GM21723 (cell line): Measurements from ENCODE around the gene TENM4.

Experiments
- ATAC-seq: cut with Tn5 transposase; IDR thresholded peaks from one replicate; pipeline ENCODE4 v1.9.1; 2021; ENCODE audit warnings: mild to moderate bottlenecking, moderate library complexity; ENCODE audit not compliant: unreplicated experiment

TENM4 gene

GRCh38 chr11:79353706-79354105 is 87.1 kb downstream of the TENM4 start:
- ATAC-seq, result no peak

DNA sequence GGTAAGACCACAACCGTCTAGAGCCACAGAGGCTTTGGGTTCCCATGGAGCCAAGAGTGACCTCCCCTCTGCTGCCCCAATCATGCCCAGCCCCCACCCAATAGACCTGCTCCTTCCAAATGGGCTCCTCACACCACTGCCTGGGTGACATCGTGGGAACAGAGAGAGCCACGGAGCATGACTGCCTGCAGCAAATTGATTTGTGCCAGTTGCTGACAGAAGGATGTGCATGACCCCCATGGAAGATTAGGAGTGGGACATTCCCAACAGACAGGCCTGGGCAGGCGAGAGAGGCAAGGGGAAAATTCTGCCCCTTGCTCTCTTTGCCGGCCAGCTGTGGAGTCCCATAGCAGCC is 88.5 kb downstream of the TENM4 start:
- ATAC-seq, result no peak

- ATAC-seq, result no peak
These were observed 91.7 kb downstream of the TENM4 start for GRCh38 chr11:79348976-79349682.

DNA sequence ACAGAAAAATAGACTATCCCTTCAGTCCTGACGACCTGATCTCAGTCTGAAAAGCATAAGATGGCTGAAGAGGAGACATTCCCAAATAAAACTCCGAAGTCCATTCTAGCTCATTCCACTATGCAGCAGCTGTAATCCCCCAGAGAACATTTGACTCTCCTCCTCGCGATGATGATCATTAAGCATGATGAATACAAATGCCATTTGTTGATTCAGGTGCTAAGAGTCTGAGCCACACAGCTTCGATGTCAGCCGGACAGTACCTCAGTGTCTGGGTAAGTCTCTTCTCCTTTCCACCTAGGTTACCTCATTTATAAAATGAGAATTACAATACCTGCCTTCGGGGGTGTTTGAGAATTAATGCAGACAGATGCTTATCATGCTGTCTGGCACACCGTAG is 94.8 kb downstream of the TENM4 start:
- ATAC-seq, result no peak

GRCh38 chr11:79344753-79345294 is 96.0 kb downstream of the TENM4 start:
- ATAC-seq, result no peak

- no peak for ATAC-seq
These were observed 98.1 kb downstream of the TENM4 start for GRCh38 chr11:79342686-79343085.

GRCh38 chr11:79342236-79342635 is 98.6 kb downstream of the TENM4 start:
- ATAC-seq, result no peak

DNA sequence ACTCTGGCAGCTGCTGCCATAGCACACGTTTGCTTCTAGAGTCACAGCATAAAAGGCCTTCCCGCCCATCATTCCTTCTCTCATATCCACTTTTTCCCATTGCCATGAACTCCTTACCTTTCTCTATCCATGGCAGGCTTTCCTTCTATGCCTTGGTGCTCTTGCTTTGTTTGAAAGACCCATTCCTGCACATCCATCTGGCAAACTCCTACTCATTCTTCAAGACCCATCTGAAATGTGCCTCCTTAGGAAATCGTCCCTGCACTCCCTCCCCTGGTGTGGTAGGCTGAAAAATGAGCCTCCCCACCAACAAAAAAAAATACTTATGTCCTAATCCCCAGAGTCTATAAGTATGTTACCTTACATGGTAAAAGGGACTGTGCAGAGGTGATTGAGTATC is 100.3 kb downstream of the TENM4 start:
- no peak for ATAC-seq

DNA sequence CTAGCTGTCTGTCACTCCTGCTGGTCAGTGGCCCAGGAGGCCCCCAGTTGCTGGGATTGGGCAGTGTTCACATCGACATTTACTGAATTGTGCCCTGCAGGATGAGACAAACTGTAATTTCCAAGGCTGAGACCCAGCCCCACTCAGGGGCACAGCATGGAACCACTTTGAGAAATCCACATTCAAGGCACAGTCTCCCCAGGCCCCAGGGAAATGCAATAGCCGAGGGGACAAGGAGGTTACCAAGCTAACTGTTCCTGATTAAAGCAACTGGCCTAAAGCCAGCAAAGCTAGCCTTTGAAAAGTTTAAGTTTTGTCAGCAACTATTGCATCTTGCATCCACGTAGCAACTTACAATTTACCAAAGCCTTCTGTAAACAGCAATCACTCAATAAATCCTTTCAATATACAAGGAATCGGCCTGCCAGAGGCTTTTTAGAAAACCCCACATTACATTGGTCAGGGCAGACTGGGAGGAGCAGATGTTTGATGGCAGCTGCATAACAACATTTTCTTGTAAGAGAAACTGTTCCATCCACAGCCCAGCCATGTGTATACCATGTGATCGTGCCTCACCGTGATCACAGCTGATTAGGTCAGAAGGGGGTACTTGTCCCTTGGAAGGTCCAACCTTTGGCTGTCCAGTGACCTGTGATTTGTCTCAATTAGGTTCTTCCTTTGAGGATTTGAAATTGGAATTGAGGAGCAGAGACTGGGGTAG is 103.9 kb downstream of the TENM4 start:
- ATAC-seq, result no peak

DNA sequence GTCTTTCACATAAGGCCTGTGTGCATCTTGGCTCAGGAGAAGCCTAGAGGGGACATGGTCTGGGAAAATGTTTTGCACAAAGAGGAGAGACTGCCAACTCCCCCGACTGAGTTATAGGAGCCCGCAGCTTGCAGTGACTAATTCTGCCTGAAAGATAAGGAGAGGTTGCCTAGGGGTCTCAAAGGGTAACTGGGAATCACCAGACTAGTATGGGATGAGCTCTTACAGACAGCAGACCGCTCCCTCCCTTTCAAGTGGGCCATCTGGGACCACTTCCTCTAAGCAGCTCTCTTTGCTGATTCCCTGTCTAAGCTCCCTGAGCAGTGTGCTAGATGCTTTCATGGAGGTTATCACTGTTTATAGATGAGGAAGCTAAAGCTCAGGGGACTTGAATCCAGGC is 105.1 kb downstream of the TENM4 start:
- no peak for ATAC-seq

DNA sequence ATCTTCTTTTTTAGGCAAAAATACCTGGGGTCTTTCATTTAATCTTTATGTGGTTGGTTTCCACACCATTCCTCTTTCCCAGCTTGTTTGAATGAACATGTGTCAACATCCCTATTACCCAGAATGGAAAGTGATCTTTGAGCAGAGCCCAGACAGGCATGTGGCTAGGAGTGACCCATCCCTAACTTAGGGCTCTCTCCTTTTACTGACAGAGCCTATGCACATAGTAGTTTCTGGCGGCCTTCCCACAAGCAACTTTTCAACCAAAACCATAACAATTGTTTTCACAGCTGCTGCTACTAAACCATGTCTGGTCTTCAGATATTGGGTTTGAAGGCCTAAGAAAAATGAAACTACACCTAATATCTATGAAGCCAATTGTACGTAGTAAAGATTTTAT is 107.5 kb downstream of the TENM4 start:
- no peak for ATAC-seq

DNA sequence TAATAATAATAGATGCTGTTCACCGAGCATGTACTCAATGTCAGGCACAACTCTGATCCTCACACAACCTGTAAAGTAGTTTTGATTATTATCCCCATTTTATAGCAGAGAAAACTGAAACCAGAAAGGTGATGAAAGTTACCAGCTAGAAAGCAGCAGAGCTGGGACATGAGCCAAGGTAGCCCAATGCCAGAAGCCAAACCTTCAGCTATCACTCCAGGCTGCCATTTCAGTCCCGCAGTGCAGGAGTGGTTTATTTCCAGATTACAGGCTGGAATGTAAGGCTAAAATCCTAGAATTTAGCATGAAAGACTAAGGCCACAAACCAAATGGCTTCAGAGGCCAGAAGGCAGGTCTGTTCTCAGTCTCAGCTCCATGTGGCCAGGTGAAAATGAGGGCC is 108.8 kb downstream of the TENM4 start:
- no peak for ATAC-seq

- ATAC-seq, result no peak
These were observed 109.5 kb downstream of the TENM4 start for GRCh38 chr11:79331203-79331901.

DNA sequence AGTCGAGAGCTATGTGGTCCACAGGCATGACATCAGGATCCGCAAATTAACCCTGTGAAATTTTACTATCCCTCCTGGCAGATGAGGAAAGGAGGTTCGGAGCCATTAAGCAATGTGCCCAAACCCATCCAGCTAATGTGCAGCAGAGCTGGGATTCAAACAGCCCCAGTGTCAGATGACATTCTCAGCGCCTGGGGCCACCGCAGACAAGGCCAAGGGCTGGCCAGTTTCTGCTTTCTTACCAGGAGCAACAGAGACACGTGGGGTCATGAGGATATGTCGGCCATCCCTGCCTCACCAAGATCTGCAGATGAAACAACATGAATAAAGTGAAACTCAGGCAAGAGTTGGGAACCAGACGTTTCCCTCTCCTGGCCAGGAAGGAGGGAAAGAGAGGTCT is 110.2 kb downstream of the TENM4 start:
- no peak for ATAC-seq

GRCh38 chr11:79329561-79329960 is 111.3 kb downstream of the TENM4 start:
- ATAC-seq, result no peak

DNA sequence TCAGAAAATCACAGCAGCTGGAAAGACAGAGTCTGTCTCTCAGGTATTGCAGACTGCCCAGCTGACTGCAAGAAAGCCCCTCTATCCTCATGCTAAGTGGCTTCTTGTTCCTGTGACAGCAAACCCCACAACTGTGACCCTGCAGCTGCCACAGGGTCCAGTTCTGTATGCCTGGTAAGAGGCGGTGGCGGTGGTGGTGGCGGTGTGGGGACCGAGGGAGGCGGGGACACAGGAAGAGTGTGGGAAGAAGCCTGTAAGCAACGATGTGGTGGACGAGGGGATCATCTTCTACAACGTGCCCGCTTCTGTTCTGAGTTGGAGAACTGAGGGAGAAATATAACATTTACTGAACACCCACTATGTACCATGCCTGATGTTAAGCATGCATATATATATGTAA is 112.4 kb downstream of the TENM4 start:
- no peak for ATAC-seq

DNA sequence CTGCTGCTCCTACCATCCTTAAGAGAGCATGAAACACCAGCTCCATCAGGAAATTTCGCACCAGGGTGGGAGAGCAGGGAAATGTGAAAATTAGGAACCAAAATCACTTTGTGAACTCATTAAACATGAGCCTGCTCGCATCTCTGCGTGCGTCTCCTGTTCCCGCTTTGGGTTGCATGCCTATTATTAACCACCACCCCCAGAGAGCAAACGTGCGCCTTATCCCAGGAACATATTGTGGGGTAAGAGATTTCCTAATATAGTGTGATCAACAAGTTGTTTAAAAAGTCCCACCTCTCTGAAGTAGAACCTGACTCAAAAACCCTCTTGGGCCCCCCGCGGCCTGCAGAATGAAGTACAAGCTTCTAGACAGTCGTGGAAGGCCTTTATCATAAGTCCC is 115.0 kb downstream of the TENM4 start:
- no peak for ATAC-seq

GRCh38 chr11:79321263-79321662 is 119.6 kb downstream of the TENM4 start:
- no peak for ATAC-seq

- ATAC-seq, result no peak
These were observed 125.7 kb downstream of the TENM4 start for GRCh38 chr11:79314906-79315689.

GRCh38 chr11:79313530-79313913 is 127.3 kb downstream of the TENM4 start:
- no peak for ATAC-seq
